A549 treated with RU486 at 1 μM for 4 hours (cell line): ENCODE data around the gene SPTBN4. TPM values are rescaled to one million over a fixed set of nuclear protein-coding genes. Genes with fewer than 3 reads are reported as not detected.

Experiments
- total RNA-seq: library from RNA; stranded (reverse); fragments of 200-300 nt; extraction: Qiagen RNA extraction; gene quantifications from 5 replicates; pipeline ENCODE4 v1.2.3, GENCODE V29; 2022; ENCODE audit warnings: low read depth

SPTBN4 gene
- total RNA-seq, result 0.59 to 1.3 TPM (median 0.90 TPM) in 5 replicates

GRCh38 chr19:40466985-40467734, at the start of gene SPTBN4:
Gene SPTBN4 (plus strand): TSS chr19:40467001. CDS start chr19:40472622, 5,621 bp downstream.

DNA sequence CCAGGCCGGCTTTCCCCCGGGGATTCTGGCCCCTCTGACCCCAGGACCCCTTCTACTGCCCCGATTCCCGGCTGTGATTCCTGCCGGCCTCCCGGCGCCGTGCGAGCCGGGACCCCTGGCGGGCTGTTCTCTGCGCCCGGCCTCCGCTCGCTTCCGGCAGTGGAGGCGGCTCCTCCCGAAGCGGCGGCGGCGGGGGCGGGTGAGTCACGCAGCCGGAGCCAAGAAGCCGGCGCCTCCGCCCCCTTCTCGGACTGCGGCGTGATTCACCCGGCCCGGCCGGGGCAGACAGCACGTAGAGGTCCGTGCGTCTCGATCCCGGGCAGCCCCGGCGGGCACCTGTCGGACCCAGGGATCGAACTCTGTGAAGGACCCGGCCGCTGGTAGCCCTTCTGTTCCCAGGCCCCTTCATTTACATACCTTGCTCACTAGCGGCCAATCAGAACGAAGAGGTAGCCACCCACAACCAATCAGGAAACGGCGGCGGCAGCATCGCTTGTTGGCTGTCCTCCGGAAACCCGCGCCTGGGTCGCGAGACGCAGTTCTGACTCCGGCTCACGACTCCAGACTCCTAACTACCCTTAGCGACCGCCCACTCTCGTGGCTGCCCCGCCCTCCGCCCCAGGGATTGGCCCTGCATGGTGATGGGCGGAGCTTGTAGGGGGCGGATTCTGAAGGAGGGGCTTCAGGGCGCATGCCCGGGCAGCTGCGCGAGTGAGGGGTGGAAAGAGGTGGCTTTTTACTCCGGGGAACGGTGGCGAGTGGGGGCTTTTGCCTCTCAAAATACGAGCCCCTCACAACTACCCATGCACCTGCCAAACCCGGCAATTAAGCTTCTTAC, 41.1 kb upstream of the SPTBN4 start, which contains the start of gene SERTAD1:
Gene SERTAD1, minus strand, starts transcription at position 543 of the 838 bp plus-strand sequence. CDS start 2,446 bp downstream, outside the sequence.

DNA sequence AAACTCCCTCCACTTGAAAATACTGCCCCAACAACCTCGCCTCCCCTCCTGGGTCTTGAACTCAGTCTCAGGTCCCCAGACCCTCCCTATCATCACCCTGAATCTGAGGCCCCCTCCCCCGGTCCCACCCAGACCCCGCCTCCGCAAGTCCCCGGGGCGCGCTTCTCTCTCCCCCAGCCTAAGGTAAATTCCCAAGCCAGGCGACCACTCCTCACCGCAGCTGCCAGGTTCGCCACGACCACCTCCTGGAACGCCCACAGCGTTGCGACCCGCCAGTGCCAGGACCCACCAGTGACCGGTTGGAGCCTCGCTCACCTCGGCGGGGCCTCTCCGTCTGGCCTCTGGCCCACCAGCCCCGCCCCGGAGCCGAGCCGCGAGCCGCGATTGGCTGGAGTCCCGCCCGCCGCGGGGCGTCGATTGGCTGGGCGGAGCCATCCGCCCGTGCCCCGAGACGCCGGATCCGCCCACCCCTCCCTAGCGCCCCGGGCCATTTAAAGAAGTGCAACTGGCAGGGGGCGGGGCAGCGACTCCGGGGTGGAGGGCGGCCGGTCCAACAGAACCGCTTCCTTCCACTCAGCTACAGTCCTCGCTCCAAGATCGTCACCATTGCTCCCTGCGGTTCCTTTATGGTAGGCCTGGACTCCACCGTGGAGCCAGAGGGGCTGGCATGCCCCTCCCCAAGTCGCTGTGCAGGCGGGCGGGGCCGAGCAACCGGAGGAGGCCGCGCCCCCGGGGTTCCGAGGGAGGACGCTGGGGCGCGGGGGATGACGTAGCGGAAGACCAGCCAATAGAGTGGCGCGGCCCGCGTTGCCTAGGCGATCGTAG, 22.6 kb upstream of the SPTBN4 start, which contains the start of gene SERTAD3:
Gene SERTAD3, minus strand, starts transcription at position 336 of the 825 bp plus-strand sequence. CDS start 2,255 bp downstream, outside the sequence.

GRCh38 chr19:40465557-40466218, 1.1 kb upstream of the SPTBN4 start, which contains the start of gene BLVRB:
Gene BLVRB (minus strand): TSS chr19:40465745. CDS start chr19:40465688, 57 bp downstream.

GRCh38 chr19:40576585-40577451, 110.0 kb downstream of the SPTBN4 start, which contains the start of gene SHKBP1:
Gene SHKBP1 (plus strand): TSS chr19:40576873. CDS start chr19:40576900, 27 bp downstream.

DNA sequence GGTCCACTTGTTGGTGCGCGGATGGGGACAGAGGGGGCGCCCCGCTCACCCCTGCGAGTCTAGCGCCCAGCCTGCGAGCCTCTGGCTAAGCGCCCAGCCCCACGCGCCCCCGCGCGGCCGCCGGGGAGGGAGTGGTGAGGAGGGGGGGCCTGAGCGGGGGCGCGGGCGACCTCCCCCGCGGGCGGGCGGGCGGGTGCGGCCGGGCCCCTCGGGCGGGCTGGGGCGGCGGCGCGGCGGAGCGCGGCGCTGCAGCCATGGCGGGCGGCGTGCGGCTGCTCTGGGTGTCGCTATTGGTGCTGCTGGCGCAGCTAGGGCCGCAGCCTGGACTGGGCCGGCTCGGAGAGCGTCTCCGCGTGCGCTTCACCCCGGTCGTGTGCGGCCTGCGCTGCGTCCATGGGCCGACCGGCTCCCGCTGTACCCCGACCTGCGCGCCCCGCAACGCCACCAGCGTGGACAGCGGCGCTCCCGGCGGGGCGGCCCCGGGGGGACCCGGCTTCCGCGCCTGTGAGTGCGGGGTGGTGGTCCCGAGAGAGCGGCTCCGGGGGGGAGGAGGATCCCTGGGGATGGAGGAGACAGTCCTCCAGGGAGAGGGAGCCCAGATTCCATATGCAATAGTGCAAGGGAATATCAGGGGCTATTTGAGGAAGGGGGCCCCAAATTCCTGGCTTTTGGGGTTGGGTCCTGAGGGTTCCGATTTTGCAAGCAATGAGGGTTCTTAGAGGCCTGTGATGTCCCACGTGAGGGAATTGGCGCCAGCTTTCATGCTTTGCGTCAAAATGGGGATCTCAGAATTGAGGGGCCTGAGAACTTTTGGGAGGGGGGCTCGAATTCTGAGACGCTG, 134.6 kb downstream of the SPTBN4 start, which contains the start of gene LTBP4:
Gene LTBP4, plus strand, starts transcription at position 236 of the 841 bp plus-strand sequence. Its CDS starts 19 bp downstream, at position 255.

Other genes starting within 250 kb of the SPTBN4 start
- 0.14 to 0.81 TPM (median 0.51 TPM) in 5 replicates for gene TTC9B, start 248.6 kb upstream of the SPTBN4 start, total RNA-seq
- gene CCNP, start 240.3 kb upstream of the SPTBN4 start, total RNA-seq, result 0.14 to 0.63 TPM (median 0.34 TPM) in 4 of 5 replicates, not detected in the other
- gene AKT2, start 181.7 kb upstream of the SPTBN4 start, total RNA-seq, result 119 to 188 TPM (median 159 TPM) in 5 replicates
- 26.1 to 33.2 TPM (median 31.8 TPM) in 5 replicates for gene C19orf47, start 118.6 kb upstream of the SPTBN4 start, total RNA-seq
- 235 to 282 TPM (median 255 TPM) in 5 replicates for gene PLD3, start 118.3 kb upstream of the SPTBN4 start, total RNA-seq
- 0.15 to 0.32 TPM (median 0.19 TPM) in 5 replicates for gene HIPK4, start 76.8 kb upstream of the SPTBN4 start, total RNA-seq
- gene PRX, start 53.6 kb upstream of the SPTBN4 start, total RNA-seq, result 1.2 to 1.7 TPM (median 1.3 TPM) in 5 replicates
- gene SERTAD1, start 41.0 kb upstream of the SPTBN4 start, total RNA-seq, result 24.4 to 39.2 TPM (median 32.1 TPM) in 5 replicates
- gene SERTAD3, start 22.7 kb upstream of the SPTBN4 start, total RNA-seq, result 37.9 to 45.3 TPM (median 38.7 TPM) in 5 replicates
- gene BLVRB, start 1.3 kb upstream of the SPTBN4 start, total RNA-seq, result 233 to 340 TPM (median 311 TPM) in 5 replicates
- 99.0 to 162 TPM (median 140 TPM) in 5 replicates for gene SHKBP1, start 109.9 kb downstream of the SPTBN4 start, total RNA-seq
- 42.6 to 67.2 TPM (median 46.7 TPM) in 5 replicates for gene LTBP4, start 134.4 kb downstream of the SPTBN4 start, total RNA-seq
- gene NUMBL, start 223.7 kb downstream of the SPTBN4 start, total RNA-seq, result 47.2 to 71.5 TPM (median 63.4 TPM) in 5 replicates
- gene COQ8B, start 249.9 kb downstream of the SPTBN4 start, total RNA-seq, result 55.7 to 69.6 TPM (median 67.0 TPM) in 5 replicates